DMS153 treated with DMSO at 0.1 percent for 48 hours (cell line): ENCODE measurements around the gene ZSCAN20.
"Not testable (repeated sequence)": the region's sequence is repeated elsewhere in the genome, so short reads cannot be mapped to it uniquely, and the experiment has no call there.

ENCODE experiments used
- DNase-seq: peaks from one replicate; lab custom pipeline; 2025; ENCODE audit not compliant: unreplicated experiment; lab: John Stamatoyannopoulos, UW

The ZSCAN20 gene

GRCh38 chr1:33473900-33474299 lies 1.5 kb downstream of the ZSCAN20 start:
- DNase-seq, result no peak

DNA sequence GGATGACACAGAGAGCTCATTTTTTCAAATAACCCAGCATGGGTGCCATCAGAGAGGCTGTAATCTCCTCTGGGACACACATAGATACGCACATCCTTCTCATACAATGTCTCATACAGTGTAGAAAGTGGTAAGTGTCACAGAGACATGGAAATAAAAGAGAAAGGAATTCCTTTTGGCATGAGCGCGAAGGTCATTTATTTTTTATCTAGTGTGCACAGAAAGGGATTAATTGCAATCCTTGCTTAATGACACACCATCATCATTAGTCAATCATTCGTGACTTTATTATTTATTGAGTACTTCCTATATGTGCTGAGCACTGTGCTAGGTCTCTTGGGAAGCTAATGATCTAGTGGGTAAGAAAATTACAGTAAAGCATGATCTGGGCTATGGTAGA lies 5.0 kb downstream of the ZSCAN20 start:
- no peak for DNase-seq

- DNase-seq, result no peak
Measured at GRCh38 chr1:33482412-33482811, 10.0 kb downstream of the ZSCAN20 start.

- no peak for DNase-seq
Measured at GRCh38 chr1:33488624-33489023, 16.2 kb downstream of the ZSCAN20 start.

GRCh38 chr1:33494929-33495328 lies 22.5 kb downstream of the ZSCAN20 start:
- no peak for DNase-seq

DNA sequence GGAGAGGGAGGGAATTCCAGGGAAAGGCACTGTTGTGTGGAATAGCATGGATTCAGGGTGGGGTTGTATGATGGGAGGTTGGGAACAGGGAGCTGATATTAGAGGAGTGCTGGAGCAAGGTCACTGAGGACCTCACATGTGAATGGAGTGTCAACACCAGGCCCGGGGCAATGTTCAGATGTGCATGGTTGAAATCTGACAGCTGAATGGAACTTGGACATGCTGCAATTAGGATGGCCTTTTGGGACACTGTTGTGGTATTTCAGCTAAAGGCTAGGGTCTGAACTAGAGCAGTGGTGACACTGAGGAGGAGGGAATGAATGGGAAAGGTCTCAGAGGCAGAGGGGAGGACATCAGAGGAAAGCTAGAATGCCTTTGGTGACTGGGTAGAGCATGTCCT lies 25.0 kb downstream of the ZSCAN20 start:
- no peak for DNase-seq

- DNase-seq, result no peak
Measured at GRCh38 chr1:33500547-33500946, 28.1 kb downstream of the ZSCAN20 start.

DNA sequence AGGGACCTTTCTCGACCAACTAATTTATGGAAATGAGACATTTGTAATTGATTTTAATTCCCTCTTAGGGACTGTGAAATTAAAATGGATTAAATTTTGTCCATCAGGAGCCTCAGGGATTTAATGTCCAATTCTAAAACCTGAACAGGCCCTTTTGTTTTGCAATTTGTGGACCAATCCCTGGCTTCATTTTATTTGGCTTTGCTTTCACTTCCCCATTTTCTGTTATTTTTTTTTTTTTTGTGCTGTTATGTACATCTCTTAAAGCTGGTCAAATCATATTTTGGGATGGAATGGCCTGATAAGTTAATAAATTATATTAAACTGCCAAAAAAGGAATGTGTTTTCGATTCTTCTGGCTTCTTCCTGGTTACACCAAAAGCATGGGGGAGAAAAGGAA lies 28.9 kb downstream of the ZSCAN20 start:
- DNase-seq, result no peak

DNA sequence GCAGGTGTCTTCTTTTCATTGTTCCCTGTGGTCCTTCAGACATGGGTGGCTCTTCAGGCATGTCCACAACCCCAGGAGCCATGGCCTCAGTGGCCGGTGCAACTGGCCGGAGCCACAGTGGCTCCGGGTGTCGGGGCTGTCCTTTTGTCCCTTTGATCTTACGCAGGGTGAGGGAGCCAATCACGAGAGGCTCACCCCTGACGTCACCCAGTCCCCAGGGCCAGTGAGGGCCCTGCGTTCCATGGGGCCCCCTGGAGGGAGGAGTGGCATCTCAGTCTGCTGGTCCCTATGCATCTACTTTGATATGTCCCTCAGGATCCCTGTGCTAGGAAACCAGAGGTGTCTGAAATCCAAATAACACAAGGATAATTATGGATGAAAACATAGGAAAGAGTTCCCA lies 29.3 kb downstream of the ZSCAN20 start:
- no peak for DNase-seq

- no peak for DNase-seq
Measured at GRCh38 chr1:33502726-33503125, 30.3 kb downstream of the ZSCAN20 start.

DNA sequence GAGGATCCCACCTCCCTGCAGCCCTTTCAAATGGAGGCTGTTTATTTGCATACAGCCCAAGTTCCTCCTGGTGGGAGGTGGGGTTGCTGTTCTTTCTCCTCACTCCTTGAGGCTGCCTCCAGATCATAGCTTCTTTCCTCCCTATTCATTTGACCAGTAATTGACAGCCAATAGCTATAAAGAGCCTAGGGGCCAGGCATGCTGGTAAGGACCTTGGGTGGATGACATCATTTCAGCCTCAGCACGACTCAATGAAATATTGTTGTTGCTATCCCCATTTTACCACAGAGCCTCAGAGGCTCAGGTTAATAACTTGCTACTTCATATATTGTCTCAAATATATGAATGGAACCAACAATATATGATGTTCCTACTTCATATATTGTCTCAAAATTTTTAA lies 31.1 kb downstream of the ZSCAN20 start:
- no peak for DNase-seq

GRCh38 chr1:33507661-33508060 lies 35.2 kb downstream of the ZSCAN20 start:
- no peak for DNase-seq

GRCh38 chr1:33508151-33508550 lies 35.7 kb downstream of the ZSCAN20 start:
- no peak for DNase-seq

DNA sequence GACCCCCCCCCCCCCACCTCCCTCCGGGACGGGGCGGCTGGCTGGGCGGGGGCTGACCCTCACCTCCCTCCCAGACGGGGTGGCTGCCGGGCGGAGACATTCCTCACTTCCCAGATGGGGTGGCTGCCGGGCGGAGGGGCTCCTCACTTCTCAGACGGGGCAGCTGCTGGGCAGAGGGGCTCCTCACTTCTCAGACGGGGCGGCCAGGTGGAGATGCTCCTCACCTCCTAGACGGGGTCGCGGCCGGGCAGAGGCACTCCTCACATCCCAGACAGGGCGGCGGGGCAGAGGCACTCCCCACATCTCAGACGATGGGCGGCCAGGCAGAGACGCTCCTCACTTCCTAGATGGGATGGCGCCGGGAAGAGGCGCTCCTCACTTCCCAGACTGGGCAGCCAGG lies 36.8 kb downstream of the ZSCAN20 start:
- DNase-seq, result not testable (repeated sequence)

- no peak for DNase-seq
Measured at GRCh38 chr1:33512226-33513011, 40.0 kb downstream of the ZSCAN20 start.

GRCh38 chr1:33515112-33515511 lies 42.7 kb downstream of the ZSCAN20 start:
- DNase-seq, result no peak

GRCh38 chr1:33515607-33516006 lies 43.2 kb downstream of the ZSCAN20 start:
- DNase-seq, result no peak

DNA sequence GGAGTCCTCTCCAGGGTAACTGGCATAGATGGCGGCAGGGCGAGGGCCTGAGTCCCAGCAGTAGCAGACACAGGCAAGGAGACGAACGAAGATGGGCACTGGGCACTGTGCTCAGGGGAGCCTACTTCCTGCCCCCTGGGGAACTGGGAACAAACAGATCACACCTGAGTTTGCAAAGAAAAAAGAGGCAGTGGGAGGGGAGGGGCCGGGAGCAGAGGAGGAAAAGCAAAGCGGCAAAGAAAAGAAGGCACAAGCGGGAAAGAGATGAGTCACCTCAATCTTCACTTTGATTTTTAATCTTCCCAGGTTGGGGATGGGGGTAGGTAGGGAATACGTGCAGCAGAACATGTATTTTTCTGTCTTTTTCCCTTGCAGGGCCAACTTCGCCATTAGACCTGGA lies 44.0 kb downstream of the ZSCAN20 start:
- no peak for DNase-seq

GRCh38 chr1:33516891-33517567 lies 44.6 kb downstream of the ZSCAN20 start:
- no peak for DNase-seq

DNA sequence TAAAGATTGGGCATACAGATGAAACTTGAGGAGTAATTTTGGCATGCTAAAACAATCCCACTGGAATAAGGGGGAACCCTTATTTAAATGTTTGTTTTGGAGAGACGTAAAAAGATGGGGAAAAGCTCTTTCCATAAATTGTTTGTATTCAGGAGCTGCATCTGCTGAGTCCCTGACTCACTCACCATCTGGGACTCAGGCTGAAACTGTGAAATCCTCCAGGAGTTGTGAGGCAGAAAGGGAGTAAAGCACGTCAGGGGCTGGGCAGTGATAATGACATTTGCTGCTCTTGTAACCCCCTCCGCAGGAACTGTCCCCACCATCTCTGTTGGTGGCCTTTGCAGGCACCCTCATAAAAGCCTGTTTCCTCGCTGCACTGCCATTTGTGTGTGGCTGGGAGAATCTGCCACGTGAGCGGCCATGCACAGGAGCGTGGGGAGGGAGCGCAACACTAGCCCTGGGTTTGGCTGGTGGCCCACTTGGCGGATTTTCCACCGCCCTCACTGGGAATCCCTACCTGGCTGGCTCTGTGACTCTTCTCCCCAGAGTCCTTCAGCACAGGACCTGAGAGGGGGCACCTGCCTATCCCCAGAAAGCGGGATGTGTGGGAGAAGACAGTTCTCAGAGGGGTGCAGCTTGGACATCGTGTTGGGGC lies 45.3 kb downstream of the ZSCAN20 start:
- no peak for DNase-seq

GRCh38 chr1:33519240-33519884 lies 46.9 kb downstream of the ZSCAN20 start:
- no peak for DNase-seq

GRCh38 chr1:33524586-33524985 lies 52.1 kb downstream of the ZSCAN20 start:
- DNase-seq, result no peak
